Nephron progenitor cell (in vitro differentiated cells): ENCODE results near the gene UVRAG.

Source experiments
- DNase-seq: peaks from one replicate; pipeline ENCODE4 v3.0.0; 2021
- H3K27ac Mint-ChIP-seq: 2 replicates; pipeline ENCODE4 v1.8.0; 2021; ENCODE audit warnings: mild to moderate bottlenecking, moderate library complexity, mixed read lengths
- H3K27me3 Mint-ChIP-seq: 2 replicates; pipeline ENCODE4 v1.8.0; 2021; ENCODE audit warnings: mild to moderate bottlenecking, low read depth, mixed read lengths; ENCODE audit not compliant: poor library complexity
- H3K36me3 Mint-ChIP-seq: 2 replicates; pipeline ENCODE4 v1.8.0; 2021; ENCODE audit warnings: low read depth, mixed read lengths
- H3K4me1 Mint-ChIP-seq: 2 replicates; pipeline ENCODE4 v1.8.0; 2021; ENCODE audit warnings: mixed read lengths
- H3K4me3 Mint-ChIP-seq: 2 replicates; pipeline ENCODE4 v1.8.0; 2021; ENCODE audit warnings: mild to moderate bottlenecking, moderate library complexity, mixed read lengths
- H3K9me3 Mint-ChIP-seq: 2 replicates; pipeline ENCODE4 v1.8.0; 2021; ENCODE audit warnings: mild to moderate bottlenecking, moderate library complexity, mixed read lengths
- TF ChIP-seq, protein P1 (sequence below): fragments of 200-600 bp; sonication (generic); IDR thresholded peaks from 2 replicates; pipeline ENCODE4 v1.5.0; 2021; ENCODE audit warnings: antibody characterized with exemption

Gene UVRAG

DNA sequence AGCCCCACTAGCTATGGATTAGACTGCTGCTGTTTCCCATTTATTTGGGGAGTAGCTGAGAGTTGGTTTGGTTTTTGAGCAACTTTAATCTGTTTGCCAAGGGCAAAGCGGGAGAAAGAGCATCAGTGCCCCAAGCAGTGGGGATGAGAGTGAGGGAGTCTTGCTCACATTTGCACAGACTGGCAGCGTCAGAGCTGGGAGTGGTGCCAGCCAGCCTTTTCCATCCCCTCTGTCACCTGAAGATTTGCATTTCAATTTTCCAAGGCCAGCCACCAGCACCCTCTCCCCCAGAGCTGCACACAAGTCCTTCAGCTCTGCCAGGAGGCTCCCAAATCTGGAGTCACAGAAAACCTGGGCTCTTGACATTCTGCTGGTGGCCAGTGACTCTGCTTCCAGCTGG is 21.0 kb upstream of the UVRAG start:
- no peak for DNase-seq
- Mint-ChIP-seq H3K36me3 (no peaks in the 10 kb centered on the region), H3K27ac (no peak overlapping the region), H3K9me3 (no peaks in the 10 kb centered on the region), H3K27me3 (peaks cover 14% of the 10 kb centered on the region), H3K4me1 (peaks cover 12% of the 10 kb centered on the region), H3K4me3 (no peak overlapping the region)
- TF ChIP-seq, protein P1, sequence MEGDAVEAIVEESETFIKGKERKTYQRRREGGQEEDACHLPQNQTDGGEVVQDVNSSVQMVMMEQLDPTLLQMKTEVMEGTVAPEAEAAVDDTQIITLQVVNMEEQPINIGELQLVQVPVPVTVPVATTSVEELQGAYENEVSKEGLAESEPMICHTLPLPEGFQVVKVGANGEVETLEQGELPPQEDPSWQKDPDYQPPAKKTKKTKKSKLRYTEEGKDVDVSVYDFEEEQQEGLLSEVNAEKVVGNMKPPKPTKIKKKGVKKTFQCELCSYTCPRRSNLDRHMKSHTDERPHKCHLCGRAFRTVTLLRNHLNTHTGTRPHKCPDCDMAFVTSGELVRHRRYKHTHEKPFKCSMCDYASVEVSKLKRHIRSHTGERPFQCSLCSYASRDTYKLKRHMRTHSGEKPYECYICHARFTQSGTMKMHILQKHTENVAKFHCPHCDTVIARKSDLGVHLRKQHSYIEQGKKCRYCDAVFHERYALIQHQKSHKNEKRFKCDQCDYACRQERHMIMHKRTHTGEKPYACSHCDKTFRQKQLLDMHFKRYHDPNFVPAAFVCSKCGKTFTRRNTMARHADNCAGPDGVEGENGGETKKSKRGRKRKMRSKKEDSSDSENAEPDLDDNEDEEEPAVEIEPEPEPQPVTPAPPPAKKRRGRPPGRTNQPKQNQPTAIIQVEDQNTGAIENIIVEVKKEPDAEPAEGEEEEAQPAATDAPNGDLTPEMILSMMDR: no peak

DNA sequence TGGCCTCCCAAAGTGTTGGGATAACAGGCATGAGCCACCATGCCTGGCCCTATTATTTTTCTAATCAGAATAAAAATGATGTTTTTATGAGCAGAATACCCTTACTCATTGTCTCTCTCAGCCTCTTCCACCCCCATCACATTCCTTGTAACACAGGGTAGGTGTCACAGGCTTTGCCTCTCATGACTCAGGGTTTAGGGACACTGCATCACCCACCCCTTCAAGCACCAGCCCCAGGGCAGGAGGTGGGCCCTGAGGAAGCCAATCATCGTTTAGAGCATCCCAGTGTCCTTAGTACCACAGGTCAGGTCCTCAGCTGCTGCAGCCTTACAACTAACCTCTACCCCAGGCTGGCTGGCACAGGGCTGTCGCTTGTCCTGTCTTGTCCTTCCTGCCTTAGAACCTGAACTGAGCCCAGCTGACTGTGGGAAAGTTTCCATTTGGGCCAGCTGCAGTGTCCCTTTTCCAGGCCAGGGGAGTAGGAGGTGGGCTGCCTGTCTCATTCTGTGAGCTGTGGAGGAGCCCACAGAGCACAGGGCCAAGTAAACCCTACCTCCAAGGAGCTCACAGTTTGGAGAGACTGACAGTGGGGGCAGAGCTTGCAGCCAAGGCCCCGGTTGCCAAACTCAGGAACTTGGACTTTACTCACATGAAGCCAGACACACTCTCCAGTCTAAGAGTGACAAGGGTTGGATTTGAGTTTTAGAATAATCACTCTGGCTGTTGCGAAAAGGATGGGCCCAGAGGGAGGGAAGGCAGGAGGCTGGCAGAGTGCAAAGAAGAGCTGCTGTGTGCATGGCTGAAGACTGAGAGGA is 19.5 kb upstream of the UVRAG start:
- H3K27me3 Mint-ChIP-seq: peaks cover 7% of the 10 kb centered on the region
- TF ChIP-seq, protein P1: no peak
- no peak for DNase-seq
- H3K36me3 Mint-ChIP-seq: no peaks in the 10 kb centered on the region
- H3K4me3 Mint-ChIP-seq: no peak overlapping the region
- no peaks in the 10 kb centered on the region for H3K9me3 Mint-ChIP-seq
- H3K4me1 Mint-ChIP-seq: peaks cover 12% of the 10 kb centered on the region
- H3K27ac Mint-ChIP-seq: no peak overlapping the region

DNA sequence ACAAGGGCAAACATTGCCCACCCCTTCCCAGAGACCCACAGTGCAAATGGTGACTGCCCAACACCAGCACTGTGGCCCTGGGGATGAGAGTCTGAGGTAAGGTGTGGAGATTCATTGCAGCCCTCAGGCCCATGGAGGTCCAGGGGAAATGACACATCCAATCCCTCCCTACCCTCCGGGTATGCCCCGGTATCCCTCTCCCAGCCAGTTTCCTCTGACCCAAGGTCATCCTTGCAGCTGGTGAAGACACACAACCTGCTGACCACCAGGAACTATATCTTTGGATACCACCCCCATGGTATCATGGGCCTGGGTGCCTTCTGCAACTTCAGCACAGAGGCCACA is 18.9 kb upstream of the UVRAG start:
- Mint-ChIP-seq H3K27me3 (peaks cover 4% of the 10 kb centered on the region), H3K9me3 (no peaks in the 10 kb centered on the region), H3K36me3 (no peaks in the 10 kb centered on the region), H3K4me1 (peaks cover 12% of the 10 kb centered on the region), H3K4me3 (no peak overlapping the region), H3K27ac (no peak overlapping the region)
- TF ChIP-seq, protein P1: no peak
- no peak for DNase-seq

DNA sequence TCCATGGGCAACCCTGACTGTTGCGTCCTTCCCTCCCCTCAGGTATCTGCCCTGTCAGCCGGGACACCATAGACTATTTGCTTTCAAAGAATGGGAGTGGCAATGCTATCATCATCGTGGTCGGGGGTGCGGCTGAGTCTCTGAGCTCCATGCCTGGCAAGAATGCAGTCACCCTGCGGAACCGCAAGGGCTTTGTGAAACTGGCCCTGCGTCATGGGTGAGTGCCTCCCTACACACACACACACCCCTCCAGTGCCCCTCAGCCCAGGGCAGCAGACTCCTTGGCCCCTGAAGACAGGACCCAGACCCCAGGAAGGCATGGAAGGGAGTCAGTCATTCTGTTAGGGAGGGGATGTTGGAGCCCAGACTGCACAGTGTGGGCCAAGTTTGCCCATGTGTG is 17.9 kb upstream of the UVRAG start:
- DNase-seq: peak; percentile 14
- H3K36me3 Mint-ChIP-seq: no peaks in the 10 kb centered on the region
- no peaks in the 10 kb centered on the region for H3K9me3 Mint-ChIP-seq
- H3K27ac Mint-ChIP-seq: no peak overlapping the region
- H3K27me3 Mint-ChIP-seq: peaks cover 4% of the 10 kb centered on the region
- peaks cover 12% of the 10 kb centered on the region for H3K4me1 Mint-ChIP-seq
- TF ChIP-seq, protein P1: no peak
- H3K4me3 Mint-ChIP-seq: no peak overlapping the region

DNA sequence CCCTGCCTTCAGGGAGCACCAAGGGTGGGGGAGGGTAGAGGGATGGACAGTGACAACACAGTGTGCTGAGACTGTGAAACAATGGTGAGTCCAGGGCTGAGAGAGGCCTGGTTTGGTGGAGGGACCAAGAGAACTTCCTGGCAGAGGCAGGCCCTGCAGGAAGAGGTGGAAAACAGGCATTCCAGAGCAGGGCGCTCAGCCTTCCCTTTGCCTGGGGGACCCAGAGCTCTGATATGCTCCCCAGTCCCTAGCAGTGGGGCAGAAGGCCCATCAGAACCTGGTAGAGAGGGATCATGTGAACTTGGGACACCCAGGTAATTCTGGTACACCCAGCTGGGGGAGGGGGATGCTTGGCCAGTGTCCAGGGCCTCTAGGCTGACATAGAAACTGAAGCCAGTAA is 17.2 kb upstream of the UVRAG start:
- TF ChIP-seq, protein P1: no peak
- Mint-ChIP-seq H3K27ac (no peak overlapping the region), H3K27me3 (no peaks in the 10 kb centered on the region), H3K4me1 (peaks cover 11% of the 10 kb centered on the region), H3K36me3 (no peaks in the 10 kb centered on the region), H3K9me3 (no peaks in the 10 kb centered on the region), H3K4me3 (no peak overlapping the region)
- no peak for DNase-seq

DNA sequence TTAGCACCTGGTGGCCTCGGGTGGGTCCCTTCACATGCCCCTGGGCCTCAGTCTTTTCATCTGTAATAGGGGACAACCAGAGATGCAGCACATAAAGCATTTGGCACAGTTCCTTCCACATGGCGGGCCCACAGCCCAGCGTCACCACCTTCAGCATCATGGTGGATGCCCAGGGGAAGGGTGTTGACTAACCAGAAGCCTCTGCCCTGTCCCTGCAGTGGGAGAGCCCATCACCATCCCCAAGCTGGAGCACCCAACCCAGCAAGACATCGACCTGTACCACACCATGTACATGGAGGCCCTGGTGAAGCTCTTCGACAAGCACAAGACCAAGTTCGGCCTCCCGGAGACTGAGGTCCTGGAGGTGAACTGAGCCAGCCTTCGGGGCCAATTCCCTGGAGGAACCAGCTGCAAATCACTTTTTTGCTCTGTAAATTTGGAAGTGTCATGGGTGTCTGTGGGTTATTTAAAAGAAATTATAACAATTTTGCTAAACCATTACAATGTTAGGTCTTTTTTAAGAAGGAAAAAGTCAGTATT is 14.8 kb upstream of the UVRAG start:
- H3K4me1 Mint-ChIP-seq: peaks cover 7% of the 10 kb centered on the region
- no peak for DNase-seq
- H3K27me3 Mint-ChIP-seq: no peaks in the 10 kb centered on the region
- H3K27ac Mint-ChIP-seq: no peak overlapping the region
- no peaks in the 10 kb centered on the region for H3K9me3 Mint-ChIP-seq
- H3K36me3 Mint-ChIP-seq: no peaks in the 10 kb centered on the region
- H3K4me3 Mint-ChIP-seq: no peak overlapping the region
- TF ChIP-seq, protein P1: no peak
